ENCODE results near the gene SYT6. TPM values are rescaled to one million over a fixed set of nuclear protein-coding genes. Genes with fewer than 3 reads are reported as not detected.

The SYT6 gene
- total RNA-seq, 1 experiment from 2014 or later = not detected

GRCh38 chr1:114124644-114125043 lies 29.0 kb downstream of the SYT6 start:
- Mint-ChIP-seq H3K9me3 (ENCODE audit: low read depth, unreplicated experiment) (no peaks in the 10 kb centered on the region), H3K36me3 (ENCODE audit: insufficient read depth, unreplicated experiment) (no peaks in the 10 kb centered on the region), H3K27me3 (ENCODE audit: unreplicated experiment) (peaks cover 56% of the 10 kb centered on the region), H3K4me3 (ENCODE audit: low read depth, unreplicated experiment) (no peak overlapping the region), H3K27ac (ENCODE audit: unreplicated experiment) (no peak overlapping the region), H3K4me1 (ENCODE audit: low read depth, unreplicated experiment) (no peaks in the 10 kb centered on the region)
- no TSS peak for BruUV-seq (replicated peaks)
- no peak for DNase-seq
- intact Hi-C loops (cut with micrococcal nuclease; ENCODE audit: unreplicated experiment) = no loop called here
- CTCF ChIA-PET = interaction anchor here (0.7 kb wide), 1 partner anchor 728 kb away, joined by 5 read pairs; no protein-coding TSS in a partner anchor
- TF ChIP-seq CTCF (IDR thresholded peaks at IDR 0.05; ENCODE audit: unreplicated experiment) = no peak

GRCh38 chr1:114122941-114123618 lies 30.6 kb downstream of the SYT6 start:
- Mint-ChIP-seq H3K27ac (ENCODE audit: unreplicated experiment) (no peak overlapping the region), H3K4me3 (ENCODE audit: low read depth, unreplicated experiment) (no peak overlapping the region), H3K36me3 (ENCODE audit: insufficient read depth, unreplicated experiment) (no peaks in the 10 kb centered on the region), H3K4me1 (ENCODE audit: low read depth, unreplicated experiment) (no peaks in the 10 kb centered on the region), H3K27me3 (ENCODE audit: unreplicated experiment) (peaks cover 55% of the 10 kb centered on the region), H3K9me3 (ENCODE audit: low read depth, unreplicated experiment) (no peaks in the 10 kb centered on the region)
- CTCF ChIA-PET = no interaction called here
- peak; percentile 16 for DNase-seq
- BruUV-seq (replicated peaks) = no TSS peak
- no peak for TF ChIP-seq CTCF (IDR thresholded peaks at IDR 0.05; ENCODE audit: unreplicated experiment)
- intact Hi-C loops (cut with micrococcal nuclease; ENCODE audit: unreplicated experiment) = no loop called here

GRCh38 chr1:114118351-114118990 lies 35.2 kb downstream of the SYT6 start:
- intact Hi-C loops (cut with micrococcal nuclease; ENCODE audit: unreplicated experiment) = no loop called here
- DNase-seq = no peak
- Mint-ChIP-seq H3K4me1 (ENCODE audit: low read depth, unreplicated experiment) (peaks cover 8% of the 10 kb centered on the region), H3K36me3 (ENCODE audit: insufficient read depth, unreplicated experiment) (no peaks in the 10 kb centered on the region), H3K27ac (ENCODE audit: unreplicated experiment) (no peak overlapping the region), H3K27me3 (ENCODE audit: unreplicated experiment) (peaks cover 29% of the 10 kb centered on the region), H3K4me3 (ENCODE audit: low read depth, unreplicated experiment) (no peak overlapping the region), H3K9me3 (ENCODE audit: low read depth, unreplicated experiment) (no peaks in the 10 kb centered on the region)
- no TSS peak for BruUV-seq (replicated peaks)
- TF ChIP-seq CTCF (IDR thresholded peaks at IDR 0.05; ENCODE audit: unreplicated experiment) = no peak
- CTCF ChIA-PET = no interaction called here

GRCh38 chr1:114117654-114118053 lies 36.0 kb downstream of the SYT6 start:
- no peaks in the 10 kb centered on the region for H3K36me3 Mint-ChIP-seq (ENCODE audit: insufficient read depth, unreplicated experiment)
- BruUV-seq (replicated peaks) = no TSS peak

More at GRCh38 chr1:114117654-114118053, 36.0 kb downstream of the SYT6 start:
- CTCF ChIA-PET = no interaction called here
- Mint-ChIP-seq H3K4me3 (ENCODE audit: low read depth, unreplicated experiment) (no peak overlapping the region), H3K27me3 (ENCODE audit: unreplicated experiment) (peaks cover 37% of the 10 kb centered on the region), H3K27ac (ENCODE audit: unreplicated experiment) (no peak overlapping the region), H3K4me1 (ENCODE audit: low read depth, unreplicated experiment) (peaks cover 8% of the 10 kb centered on the region), H3K9me3 (ENCODE audit: low read depth, unreplicated experiment) (no peaks in the 10 kb centered on the region)
- DNase-seq = no peak
- intact Hi-C loops (cut with micrococcal nuclease; ENCODE audit: unreplicated experiment) = no loop called here
- TF ChIP-seq CTCF (IDR thresholded peaks at IDR 0.05; ENCODE audit: unreplicated experiment) = no peak
